ENCODE results near the gene ELOVL6.

- TF ChIP-seq POLR2A (IDR thresholded peaks at IDR 0.05) = peak; percentile 30 to 37
- TF ChIP-seq CTCF (IDR thresholded peaks at IDR 0.05) = no peak
These were observed 4.3 kb downstream of the ELOVL6 start for GRCh38 chr4:110193822-110194761.
